Vagina (tissue), 2 donors: Measurements from ENCODE around the gene UBN1. TPM values are rescaled to one million over a fixed set of nuclear protein-coding genes. Genes with fewer than 3 reads are reported as not detected.

Experiments
- DNase-seq, 2 donors: peaks; one replicate each; pipeline ENCODE4 v3.0.0-alpha.2; 2017; ENCODE audit errors: extremely low spot score in 2 of 2
- H3K27ac ChIP-seq: fragments of 200-600 bp; sonication (generic); one replicate; pipeline ENCODE4 v1.5.1; 2019
- H3K27me3 ChIP-seq: fragments of 200-600 bp; sonication (generic); one replicate; pipeline ENCODE4 v1.5.1; 2019
- H3K36me3 ChIP-seq, 2 donors: fragments of 200-600 bp; sonication (generic); one replicate each; pipeline ENCODE4 v1.5.1; 2017 to 2019
- H3K4me1 ChIP-seq: fragments of 200-600 bp; sonication (generic); one replicate; pipeline ENCODE4 v1.5.1; 2019
- H3K4me3 ChIP-seq, 2 donors: fragments of 200-600 bp; sonication (generic); 1 replicate in 1 of 2; 2 replicates in 1 of 2; pipeline ENCODE4 v1.5.1; 2016 to 2019
- H3K9me3 ChIP-seq: fragments of 200-600 bp; sonication (generic); one replicate; pipeline ENCODE4 v1.5.1; 2019
- POLR2A ChIP-seq, 2 donors: fragments of 450-650 bp; IDR thresholded peaks; one replicate each; pipeline ENCODE4 v1.6.1; 2017; ENCODE audit warnings: antibody characterized with exemption in 2 of 2, mild to moderate bottlenecking in 2 of 2, moderate library complexity in 2 of 2
- POLR2AphosphoS5 ChIP-seq, 2 donors: sonication (generic); formaldehyde crosslinking; IDR thresholded peaks; one replicate each; pipeline ENCODE4 v1.9.0; 2017; ENCODE audit warnings: antibody characterized with exemption in 2 of 2, mild to moderate bottlenecking in 2 of 2, low read depth in 1 of 2; ENCODE audit not compliant: insufficient read depth in 1 of 2
- intact Hi-C: fragments of 100-400 bp; cut with DNase I; formaldehyde crosslinking; loops from one replicate; pipeline ENCODE4 v1.15.1; 2023
- total RNA-seq: library from RNA; depleted of rRNA; stranded (reverse); fragments of >200 nt; gene quantifications from one replicate; pipeline ENCODE4 v1.2.3, GENCODE V29; 2016
- TF ChIP-seq, protein P1 (sequence below), 3 experiments: fragments of 450-650 bp in 2 of 3; fragments of 200-600 bp in 1 of 3; sonication (generic) in 1 of 3; IDR thresholded peaks; one replicate each; pipeline ENCODE4 v1.5.1; 2017 to 2019; ENCODE audit warnings: antibody characterized with exemption in 3 of 3, mild to moderate bottlenecking in 2 of 3, moderate library complexity in 2 of 3

Gene UBN1
- total RNA-seq, 1 donor from 2014 or later: 17.2 TPM

DNA sequence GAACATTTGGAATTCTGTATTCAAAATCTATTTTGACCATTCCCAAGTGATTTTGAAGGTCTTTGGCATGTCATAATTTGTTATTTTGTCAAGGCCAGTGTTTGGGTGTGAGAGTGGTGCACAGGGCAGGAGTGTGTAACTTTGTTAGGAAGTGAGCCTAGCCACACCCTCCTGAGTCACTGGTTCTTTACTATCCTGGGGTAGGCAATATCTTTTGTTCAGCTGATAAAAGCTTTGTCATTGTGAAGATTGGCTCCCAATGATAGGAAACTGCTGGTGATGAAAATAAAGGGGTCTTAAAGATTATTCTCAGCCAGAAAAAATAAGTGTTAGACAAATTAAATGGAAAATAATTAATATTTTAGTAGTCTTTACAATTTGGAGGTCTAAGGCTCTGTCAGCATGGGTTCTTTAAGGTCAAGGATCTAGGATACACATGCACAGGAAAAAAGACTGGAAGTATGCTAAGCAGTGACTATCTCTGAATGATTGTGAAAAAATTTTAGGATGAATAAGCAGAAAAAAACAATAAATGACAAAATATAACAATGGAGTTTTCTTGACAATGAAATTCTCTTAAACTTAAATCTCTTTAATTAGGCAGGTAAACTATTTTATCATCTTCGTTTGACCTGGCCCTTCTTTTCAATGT is 5.1 kb downstream of the UBN1 start:
- TF ChIP-seq, protein P1, sequence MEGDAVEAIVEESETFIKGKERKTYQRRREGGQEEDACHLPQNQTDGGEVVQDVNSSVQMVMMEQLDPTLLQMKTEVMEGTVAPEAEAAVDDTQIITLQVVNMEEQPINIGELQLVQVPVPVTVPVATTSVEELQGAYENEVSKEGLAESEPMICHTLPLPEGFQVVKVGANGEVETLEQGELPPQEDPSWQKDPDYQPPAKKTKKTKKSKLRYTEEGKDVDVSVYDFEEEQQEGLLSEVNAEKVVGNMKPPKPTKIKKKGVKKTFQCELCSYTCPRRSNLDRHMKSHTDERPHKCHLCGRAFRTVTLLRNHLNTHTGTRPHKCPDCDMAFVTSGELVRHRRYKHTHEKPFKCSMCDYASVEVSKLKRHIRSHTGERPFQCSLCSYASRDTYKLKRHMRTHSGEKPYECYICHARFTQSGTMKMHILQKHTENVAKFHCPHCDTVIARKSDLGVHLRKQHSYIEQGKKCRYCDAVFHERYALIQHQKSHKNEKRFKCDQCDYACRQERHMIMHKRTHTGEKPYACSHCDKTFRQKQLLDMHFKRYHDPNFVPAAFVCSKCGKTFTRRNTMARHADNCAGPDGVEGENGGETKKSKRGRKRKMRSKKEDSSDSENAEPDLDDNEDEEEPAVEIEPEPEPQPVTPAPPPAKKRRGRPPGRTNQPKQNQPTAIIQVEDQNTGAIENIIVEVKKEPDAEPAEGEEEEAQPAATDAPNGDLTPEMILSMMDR (IDR thresholded peaks at IDR 0.05): no peak
- TF ChIP-seq POLR2AphosphoS5 (IDR thresholded peaks at IDR 0.05; ENCODE audit: insufficient read depth in 1 of 2, low read depth in 1 of 2) (peak in 1 of 2 donors; percentile 7), POLR2A (IDR thresholded peaks at IDR 0.05) (no peak)
- no peaks in the 10 kb centered on the region for H3K27me3 ChIP-seq
- no peak overlapping the region for H3K4me3 ChIP-seq
- peaks cover 48% of the 10 kb centered on the region for H3K4me1 ChIP-seq
- DNase-seq: no peak
- H3K36me3 ChIP-seq: peaks cover 0 to 20% of the 10 kb centered on the region in 2 donors
- H3K27ac ChIP-seq: no peak overlapping the region
- H3K9me3 ChIP-seq: no peaks in the 10 kb centered on the region
- intact Hi-C loops: no loop called here

GRCh38 chr16:4855371-4855770 is 8.1 kb downstream of the UBN1 start:
- intact Hi-C loops: no loop called here

DNA sequence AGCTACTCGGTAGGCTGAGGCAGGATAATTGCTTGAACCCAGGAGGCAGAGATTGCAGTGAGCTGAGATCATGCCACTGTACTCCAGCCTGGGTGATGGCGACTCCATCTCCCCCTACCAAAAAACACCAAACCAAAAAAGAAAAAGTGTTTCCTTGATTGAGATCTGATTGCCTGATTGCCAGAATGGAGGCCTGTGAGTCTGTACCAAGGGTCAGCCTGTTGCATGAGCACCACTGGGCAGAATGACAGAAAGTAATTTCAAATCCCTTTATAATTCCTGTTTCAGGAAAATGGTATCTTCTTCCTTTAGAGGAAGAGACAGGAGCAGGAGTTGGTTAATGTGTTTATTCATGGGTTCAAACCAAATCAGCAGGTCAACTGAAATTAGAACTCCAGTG is 8.5 kb downstream of the UBN1 start:
- peaks cover 22% of the 10 kb centered on the region for H3K4me1 ChIP-seq
- H3K27ac ChIP-seq: no peak overlapping the region
- TF ChIP-seq, protein P1 (IDR thresholded peaks at IDR 0.05): no peak
- no peaks in the 10 kb centered on the region for H3K9me3 ChIP-seq
- no peak for DNase-seq
- no peaks in the 10 kb centered on the region for H3K27me3 ChIP-seq
- H3K4me3 ChIP-seq: no peak overlapping the region
- H3K36me3 ChIP-seq: peaks cover 3 to 51% of the 10 kb centered on the region in 2 donors
- intact Hi-C loops: no loop called here

More at GRCh38 chr16:4855371-4855770, 8.1 kb downstream of the UBN1 start:
- Histone ChIP-seq H3K4me1 (peaks cover 27% of the 10 kb centered on the region), H3K4me3 (no peak overlapping the region), H3K36me3 (peaks cover 3 to 47% of the 10 kb centered on the region in 2 donors), H3K27ac (no peak overlapping the region), H3K27me3 (no peaks in the 10 kb centered on the region), H3K9me3 (no peaks in the 10 kb centered on the region)
- DNase-seq: no peak
- TF ChIP-seq POLR2AphosphoS5 (IDR thresholded peaks at IDR 0.05; ENCODE audit: insufficient read depth in 1 of 2, low read depth in 1 of 2): no peak
- TF ChIP-seq, protein P1 (IDR thresholded peaks at IDR 0.05): no peak
- TF ChIP-seq POLR2A (IDR thresholded peaks at IDR 0.05): no peak

DNA sequence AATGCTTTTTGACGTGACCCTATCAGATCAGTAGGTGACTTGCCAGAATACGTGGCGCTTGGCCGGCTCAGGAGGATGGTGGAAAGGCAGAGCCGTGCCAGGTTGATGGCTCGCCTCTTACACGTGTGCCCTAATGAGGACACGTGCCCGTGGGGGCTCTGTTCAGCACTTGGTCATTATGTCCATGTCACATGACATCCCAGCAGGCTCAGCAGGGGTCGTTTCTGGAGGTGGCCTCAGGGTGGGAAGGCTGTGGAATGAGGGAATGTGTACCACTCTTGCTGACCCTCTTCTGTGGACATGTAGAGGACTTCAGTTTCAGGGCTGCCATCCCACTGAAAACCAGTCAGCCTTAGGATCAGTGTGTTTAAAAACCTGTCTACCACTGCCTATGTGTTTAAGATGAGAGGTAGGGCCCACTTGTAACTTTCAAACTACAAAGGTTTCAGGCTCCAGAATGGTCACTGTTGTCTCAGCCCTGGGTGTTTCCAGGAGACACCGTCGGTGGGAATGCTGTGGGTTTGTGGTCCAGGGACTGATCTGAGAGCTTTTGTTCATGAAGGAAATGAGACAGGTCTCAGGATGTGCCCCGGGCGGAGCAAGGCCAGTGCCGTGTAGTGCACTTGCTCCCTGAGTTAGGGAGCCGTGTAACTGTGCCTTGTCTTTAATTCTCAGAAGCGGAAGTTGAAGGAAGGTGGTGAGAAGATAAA is 12.1 kb downstream of the UBN1 start:
- intact Hi-C loops: no loop called here
- Histone ChIP-seq H3K4me1 (no peaks in the 10 kb centered on the region), H3K27ac (no peak overlapping the region), H3K27me3 (no peaks in the 10 kb centered on the region), H3K36me3 (peaks cover 3 to 56% of the 10 kb centered on the region in 2 donors), H3K4me3 (no peak overlapping the region), H3K9me3 (no peaks in the 10 kb centered on the region)
- no peak for DNase-seq
- TF ChIP-seq, protein P1 (IDR thresholded peaks at IDR 0.05): no peak
- TF ChIP-seq POLR2AphosphoS5 (IDR thresholded peaks at IDR 0.05; ENCODE audit: insufficient read depth in 1 of 2, low read depth in 1 of 2) (no peak), POLR2A (IDR thresholded peaks at IDR 0.05) (no peak)

DNA sequence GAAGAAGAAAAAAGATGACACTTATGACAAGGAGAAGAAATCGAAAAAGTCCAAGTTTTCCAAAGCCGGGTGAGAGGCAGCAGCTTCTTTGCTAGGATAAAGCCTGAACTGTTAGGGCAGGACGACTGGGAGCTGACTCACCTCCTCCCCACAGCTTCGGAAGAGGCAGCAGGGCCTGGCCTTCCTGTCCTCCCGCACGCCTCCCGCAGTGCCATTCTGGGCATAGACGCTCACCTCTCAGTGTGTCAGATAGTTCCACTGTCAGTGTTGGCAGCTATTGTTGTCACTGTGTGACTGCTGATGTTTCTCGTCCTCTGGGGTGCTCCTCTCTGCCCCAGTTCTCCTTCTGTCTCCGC is 12.6 kb downstream of the UBN1 start:
- peaks cover 3 to 54% of the 10 kb centered on the region in 2 donors for H3K36me3 ChIP-seq

More for the DNA sequence above, 12.6 kb downstream of the UBN1 start:
- Histone ChIP-seq H3K9me3 (no peaks in the 10 kb centered on the region), H3K4me1 (no peaks in the 10 kb centered on the region), H3K27me3 (no peaks in the 10 kb centered on the region), H3K27ac (no peak overlapping the region), H3K4me3 (no peak overlapping the region)
- TF ChIP-seq POLR2AphosphoS5 (IDR thresholded peaks at IDR 0.05; ENCODE audit: insufficient read depth in 1 of 2, low read depth in 1 of 2) (no peak), POLR2A (IDR thresholded peaks at IDR 0.05) (no peak)
- TF ChIP-seq, protein P1 (IDR thresholded peaks at IDR 0.05): no peak
- intact Hi-C loops: no loop called here
- DNase-seq: no peak
